ENCODE measurements around the gene SPTSSA. TPM values are rescaled to one million over a fixed set of nuclear protein-coding genes. Genes with fewer than 3 reads are reported as not detected.

The SPTSSA gene
- total RNA-seq, 3 donors from 2014 or later (not counting 1 experiment from before 2014, with no cell fraction given): 3.2 to 4.9 (median 4.9) TPM

GRCh38 chr14:34489324-34489723, 27.3 kb upstream of the SPTSSA start:
- intact Hi-C loops (cut with micrococcal nuclease): no loop called here
- Histone ChIP-seq H3K9me3 (ENCODE audit: control insufficient read depth, insufficient read depth, low read length) (no peaks in the 10 kb centered on the region), H3K4me1 (ENCODE audit: control insufficient read depth, insufficient read depth, low read length) (no peaks in the 10 kb centered on the region), H3K27me3 (ENCODE audit: control insufficient read depth, insufficient read depth, low read length) (no peaks in the 10 kb centered on the region), H3K27ac (ENCODE audit: low read length) (no peak overlapping the region), H3K4me3 (ENCODE audit: low read length) (no peak overlapping the region), H3K36me3 (ENCODE audit: control insufficient read depth, insufficient read depth, low read length) (no peaks in the 10 kb centered on the region)
- ATAC-seq: no peak
- no peaks in the 10 kb centered on the region for H3K36me3 Mint-ChIP-seq
- TF ChIP-seq, protein P1, sequence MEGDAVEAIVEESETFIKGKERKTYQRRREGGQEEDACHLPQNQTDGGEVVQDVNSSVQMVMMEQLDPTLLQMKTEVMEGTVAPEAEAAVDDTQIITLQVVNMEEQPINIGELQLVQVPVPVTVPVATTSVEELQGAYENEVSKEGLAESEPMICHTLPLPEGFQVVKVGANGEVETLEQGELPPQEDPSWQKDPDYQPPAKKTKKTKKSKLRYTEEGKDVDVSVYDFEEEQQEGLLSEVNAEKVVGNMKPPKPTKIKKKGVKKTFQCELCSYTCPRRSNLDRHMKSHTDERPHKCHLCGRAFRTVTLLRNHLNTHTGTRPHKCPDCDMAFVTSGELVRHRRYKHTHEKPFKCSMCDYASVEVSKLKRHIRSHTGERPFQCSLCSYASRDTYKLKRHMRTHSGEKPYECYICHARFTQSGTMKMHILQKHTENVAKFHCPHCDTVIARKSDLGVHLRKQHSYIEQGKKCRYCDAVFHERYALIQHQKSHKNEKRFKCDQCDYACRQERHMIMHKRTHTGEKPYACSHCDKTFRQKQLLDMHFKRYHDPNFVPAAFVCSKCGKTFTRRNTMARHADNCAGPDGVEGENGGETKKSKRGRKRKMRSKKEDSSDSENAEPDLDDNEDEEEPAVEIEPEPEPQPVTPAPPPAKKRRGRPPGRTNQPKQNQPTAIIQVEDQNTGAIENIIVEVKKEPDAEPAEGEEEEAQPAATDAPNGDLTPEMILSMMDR (IDR thresholded peaks at IDR 0.05): no peak
- H3K4me3 Mint-ChIP-seq: no peak overlapping the region
- H3K4me1 Mint-ChIP-seq: no peaks in the 10 kb centered on the region
- H3K27ac Mint-ChIP-seq: no peak overlapping the region
- WGBS (ENCODE audit: insufficient coverage): 57% methylated on average over 1 of the region's 1 CpG
- peaks cover 0 to 4% of the 10 kb centered on the region in 2 donors for H3K27me3 Mint-ChIP-seq (ENCODE audit: low read depth in 2 of 2)
- DNase-seq: no peak
- H3K9me3 Mint-ChIP-seq: no peaks in the 10 kb centered on the region

- Histone ChIP-seq H3K9me3 (ENCODE audit: control insufficient read depth, insufficient read depth, low read length) (no peaks in the 10 kb centered on the region), H3K4me1 (ENCODE audit: control insufficient read depth, insufficient read depth, low read length) (no peaks in the 10 kb centered on the region), H3K27ac (ENCODE audit: low read length) (no peak overlapping the region), H3K4me3 (ENCODE audit: low read length) (no peak overlapping the region), H3K27me3 (ENCODE audit: control insufficient read depth, insufficient read depth, low read length) (no peaks in the 10 kb centered on the region), H3K36me3 (ENCODE audit: control insufficient read depth, insufficient read depth, low read length) (no peaks in the 10 kb centered on the region)
- no peaks in the 10 kb centered on the region for H3K9me3 Mint-ChIP-seq
- TF ChIP-seq, protein P1 (IDR thresholded peaks at IDR 0.05): no peak
- H3K27me3 Mint-ChIP-seq (ENCODE audit: low read depth in 2 of 2): peaks cover 0 to 4% of the 10 kb centered on the region in 2 donors
- no peak for ATAC-seq
- intact Hi-C loops (cut with micrococcal nuclease): no loop called here
- H3K4me1 Mint-ChIP-seq: no peaks in the 10 kb centered on the region
- WGBS (ENCODE audit: insufficient coverage): 94% methylated on average over 3 of the region's 7 CpGs
- no peak overlapping the region for H3K4me3 Mint-ChIP-seq
- H3K36me3 Mint-ChIP-seq: no peaks in the 10 kb centered on the region
- H3K27ac Mint-ChIP-seq: no peak overlapping the region
- DNase-seq: no peak
Measured at GRCh38 chr14:34488528-34488927, 26.5 kb upstream of the SPTSSA start.

GRCh38 chr14:34484726-34485125, 22.7 kb upstream of the SPTSSA start:
- no peak overlapping the region for H3K27ac ChIP-seq (ENCODE audit: low read length)
- intact Hi-C loops (cut with micrococcal nuclease): no loop called here
- no peak overlapping the region for H3K4me3 ChIP-seq (ENCODE audit: low read length)
- H3K9me3 ChIP-seq (ENCODE audit: control insufficient read depth, insufficient read depth, low read length): no peaks in the 10 kb centered on the region
- no peak overlapping the region for H3K4me3 Mint-ChIP-seq
- TF ChIP-seq, protein P1 (IDR thresholded peaks at IDR 0.05): no peak
- DNase-seq: no peak
- H3K36me3 ChIP-seq (ENCODE audit: control insufficient read depth, insufficient read depth, low read length): no peaks in the 10 kb centered on the region
- H3K27me3 ChIP-seq (ENCODE audit: control insufficient read depth, insufficient read depth, low read length): no peaks in the 10 kb centered on the region
- no peak overlapping the region for H3K27ac Mint-ChIP-seq
- no peaks in the 10 kb centered on the region for H3K27me3 Mint-ChIP-seq (ENCODE audit: low read depth in 2 of 2)
- ATAC-seq: no peak
- 100% methylated on average over 1 of the region's 1 CpG for WGBS (ENCODE audit: insufficient coverage)
- no peaks in the 10 kb centered on the region for H3K4me1 Mint-ChIP-seq
- H3K4me1 ChIP-seq (ENCODE audit: control insufficient read depth, insufficient read depth, low read length): no peaks in the 10 kb centered on the region
- no peaks in the 10 kb centered on the region for H3K9me3 Mint-ChIP-seq
- no peaks in the 10 kb centered on the region for H3K36me3 Mint-ChIP-seq

- H3K4me1 ChIP-seq (ENCODE audit: control insufficient read depth, insufficient read depth, low read length): no peaks in the 10 kb centered on the region
- no peaks in the 10 kb centered on the region for H3K27me3 Mint-ChIP-seq (ENCODE audit: low read depth in 2 of 2)
- no peaks in the 10 kb centered on the region for H3K36me3 ChIP-seq (ENCODE audit: control insufficient read depth, insufficient read depth, low read length)
- intact Hi-C loops (cut with micrococcal nuclease): no loop called here
- no peak for ATAC-seq
- no peak overlapping the region for H3K4me3 ChIP-seq (ENCODE audit: low read length)
- no peak for DNase-seq
- no peaks in the 10 kb centered on the region for H3K9me3 Mint-ChIP-seq
- no peaks in the 10 kb centered on the region for H3K27me3 ChIP-seq (ENCODE audit: control insufficient read depth, insufficient read depth, low read length)
- H3K27ac ChIP-seq (ENCODE audit: low read length): no peak overlapping the region
- H3K4me1 Mint-ChIP-seq: no peaks in the 10 kb centered on the region
- 93% methylated on average over 2 of the region's 2 CpGs for WGBS (ENCODE audit: insufficient coverage)
- TF ChIP-seq, protein P1 (IDR thresholded peaks at IDR 0.05): no peak
- no peaks in the 10 kb centered on the region for H3K9me3 ChIP-seq (ENCODE audit: control insufficient read depth, insufficient read depth, low read length)
- H3K36me3 Mint-ChIP-seq: no peaks in the 10 kb centered on the region
- H3K4me3 Mint-ChIP-seq: no peak overlapping the region
- no peak overlapping the region for H3K27ac Mint-ChIP-seq
Measured at GRCh38 chr14:34482463-34482862, 20.4 kb upstream of the SPTSSA start.

All from natural killer cell (primary cell).